GM19452 (cell line): ENCODE results near the gene GPR35.

Experiments
- ATAC-seq: cut with Tn5 transposase; IDR thresholded peaks from one replicate; pipeline ENCODE4 v1.9.1; 2021; ENCODE audit not compliant: unreplicated experiment

GPR35 gene

DNA sequence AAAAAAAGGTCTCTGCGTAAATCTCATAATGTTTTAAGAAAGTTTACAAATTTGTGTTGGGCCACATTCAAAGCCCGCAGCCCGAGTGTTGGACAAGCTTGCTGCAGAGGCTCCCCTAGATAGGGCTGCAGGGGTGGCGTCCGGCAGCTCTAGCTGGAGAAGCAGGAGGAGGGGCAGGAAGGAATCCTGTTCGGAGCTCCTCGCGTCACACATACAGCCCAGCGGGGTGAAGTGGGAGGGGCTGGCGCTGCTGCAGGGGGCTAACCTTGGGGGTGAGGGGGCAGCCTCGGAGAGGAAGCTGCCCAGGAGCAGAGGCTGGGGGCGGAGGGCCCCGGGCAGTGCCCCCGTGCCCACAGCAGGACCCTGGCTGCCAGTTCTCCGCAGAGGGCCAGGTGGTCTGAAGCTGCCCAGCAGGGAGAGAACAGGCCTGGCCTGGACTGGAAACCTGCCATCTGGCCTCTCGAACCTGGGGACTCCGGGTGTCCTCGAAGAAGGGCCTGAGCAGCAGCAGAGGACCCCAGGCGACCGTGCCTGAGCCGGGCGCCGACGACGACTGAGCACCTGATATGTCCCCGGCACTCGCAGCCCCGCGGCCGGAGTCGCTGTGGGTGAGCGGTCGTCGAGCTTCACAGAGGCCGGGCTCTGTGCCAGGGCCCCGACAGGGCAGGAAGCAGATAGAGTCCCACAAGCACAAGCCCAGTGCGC is 2.6 kb upstream of the GPR35 start:
- ATAC-seq, result no peak

DNA sequence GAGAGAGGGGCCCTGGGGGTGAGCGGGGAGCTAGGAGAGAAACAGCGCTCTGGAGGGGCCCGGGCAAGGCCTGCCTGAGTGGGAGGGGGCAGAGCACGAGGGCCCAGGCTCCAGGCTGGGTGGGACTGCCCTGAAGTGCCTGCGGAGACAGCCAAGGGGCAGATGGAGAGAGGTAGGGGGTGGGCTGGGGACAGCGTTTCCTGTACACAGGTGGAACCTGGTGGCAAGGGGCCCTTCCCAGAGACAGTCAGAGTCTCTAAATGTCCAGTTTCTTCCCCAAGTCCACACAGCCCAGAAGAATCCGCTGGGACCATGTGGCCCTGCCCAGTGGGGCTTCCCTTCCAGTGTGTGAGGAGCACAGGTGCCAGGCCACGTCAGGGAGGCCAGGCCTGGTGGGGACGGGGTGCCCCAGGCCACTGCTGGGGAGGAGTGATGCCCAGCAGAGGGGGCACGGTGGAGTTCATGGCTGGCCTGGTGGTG is 1.7 kb upstream of the GPR35 start:
- ATAC-seq, result no peak

DNA sequence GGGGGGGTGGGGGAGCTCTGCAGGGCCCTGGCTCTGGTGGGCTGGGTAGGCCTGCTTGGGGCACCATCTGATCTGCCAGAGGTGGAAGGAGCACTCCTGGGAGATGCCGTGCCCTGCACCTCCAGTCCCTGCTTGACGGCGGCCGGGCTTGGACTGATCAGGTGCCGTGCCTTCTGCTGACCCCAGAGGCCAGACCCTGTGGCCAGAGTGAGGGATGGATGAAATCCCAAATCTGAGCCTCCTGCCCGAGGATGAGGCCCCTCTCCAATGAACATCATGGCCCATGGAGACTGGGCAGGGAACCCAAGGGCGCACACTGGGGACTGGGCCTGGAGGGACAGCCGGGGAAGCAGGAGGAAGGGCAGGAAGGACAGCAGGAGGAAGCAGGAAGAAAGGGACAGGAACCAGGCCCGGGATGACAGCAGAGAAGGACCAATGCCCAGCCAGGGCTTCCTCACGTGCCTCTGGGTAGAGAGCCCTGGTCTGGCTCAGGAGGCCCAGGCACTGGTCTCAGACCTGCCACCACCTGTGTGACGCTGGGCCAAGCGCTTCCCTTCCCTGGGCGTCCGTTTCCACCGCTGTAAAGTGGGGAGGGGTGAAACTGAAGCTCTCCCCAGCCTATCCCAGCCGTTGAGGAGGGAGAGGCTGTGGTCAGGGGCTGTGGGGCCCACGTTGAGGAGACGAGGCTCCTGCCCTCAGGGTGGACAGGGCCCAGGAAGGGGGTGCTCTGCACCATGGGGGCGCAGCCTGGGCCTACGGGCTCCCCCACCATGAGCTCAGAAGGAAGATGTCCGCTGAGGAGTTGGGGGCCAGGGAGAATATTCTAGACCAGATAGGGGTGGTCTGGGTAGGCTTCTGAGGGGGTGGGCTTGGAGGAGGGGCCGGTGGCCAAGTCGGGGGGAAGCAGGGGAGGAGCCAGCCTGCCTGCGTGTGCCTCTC is 1.0 kb upstream of the GPR35 start:
- ATAC-seq, result no peak

DNA sequence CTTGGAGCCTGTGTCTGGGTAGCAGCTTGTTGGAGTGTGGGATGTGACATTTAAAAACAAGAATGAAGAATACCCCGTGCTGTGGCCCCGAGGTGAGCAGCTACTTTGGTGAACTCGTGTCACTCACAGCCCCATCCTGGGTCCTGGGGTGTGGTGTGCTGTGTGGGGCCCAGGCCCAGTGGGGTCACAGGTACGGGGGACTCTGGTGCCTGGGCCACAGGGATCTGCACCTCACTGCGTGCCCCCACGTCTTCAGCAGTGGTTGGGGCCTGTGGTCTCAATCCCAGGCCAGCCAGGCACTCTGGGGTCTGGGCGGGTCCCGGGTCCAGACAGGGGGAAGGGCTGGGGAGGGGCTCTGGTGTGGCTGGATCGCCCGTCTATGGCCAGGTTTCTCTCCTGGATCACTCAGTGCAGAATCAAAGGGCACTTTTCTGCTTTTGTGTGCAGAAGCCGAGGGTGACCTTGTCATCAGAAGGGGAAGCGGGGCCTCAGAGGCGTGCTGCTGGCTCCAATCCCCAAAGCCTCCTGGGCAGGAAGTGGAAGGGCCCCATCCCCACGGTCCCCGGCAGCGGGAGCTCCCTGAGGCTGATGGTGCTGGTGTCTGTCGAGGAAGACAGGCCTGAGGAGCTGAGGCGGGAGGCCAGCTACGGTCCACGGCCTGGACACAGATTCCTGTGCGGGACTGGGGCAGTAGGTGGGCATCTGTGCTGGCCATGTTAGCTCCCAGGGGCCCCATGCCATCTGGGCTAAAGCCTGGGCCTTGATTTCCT is 1.4 kb downstream of the GPR35 start:
- ATAC-seq, result no peak

DNA sequence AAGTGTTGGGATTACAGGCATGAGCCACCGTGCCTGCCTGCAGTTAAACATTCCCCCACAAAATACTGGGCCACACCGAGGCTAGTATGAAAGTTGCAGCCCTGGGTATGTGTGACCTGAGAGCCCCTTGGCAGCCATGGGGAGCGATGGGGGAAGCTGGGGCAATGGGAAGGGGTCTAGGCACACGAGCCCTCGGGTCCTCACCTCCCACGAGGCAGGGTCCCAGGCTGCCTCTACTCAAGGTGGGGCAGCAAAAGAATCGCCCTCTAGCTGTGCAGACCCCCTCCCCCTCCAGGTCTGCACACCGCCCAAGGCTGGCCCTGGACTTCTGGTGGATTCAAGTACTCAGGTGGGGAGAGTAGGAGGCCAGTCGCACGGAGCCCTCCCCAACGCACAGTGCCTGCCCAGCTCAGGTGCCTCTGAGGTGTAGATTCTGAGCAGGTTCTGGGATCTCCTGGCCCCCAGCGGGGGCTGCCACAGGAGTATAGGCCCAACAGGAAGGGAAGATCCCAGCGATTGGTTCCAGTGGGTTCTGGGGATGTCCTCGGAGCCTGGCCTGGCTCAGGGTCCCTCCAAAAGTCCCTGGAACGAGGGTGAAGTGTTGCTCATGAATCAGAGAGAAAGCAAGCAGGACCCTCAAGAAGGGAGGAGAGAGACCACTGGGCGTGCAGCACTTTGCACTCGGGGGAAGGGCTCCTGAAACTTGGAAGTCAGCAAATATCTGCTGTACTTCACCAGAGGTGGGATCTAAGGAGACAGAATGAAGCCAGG is 2.6 kb downstream of the GPR35 start:
- no peak for ATAC-seq

DNA sequence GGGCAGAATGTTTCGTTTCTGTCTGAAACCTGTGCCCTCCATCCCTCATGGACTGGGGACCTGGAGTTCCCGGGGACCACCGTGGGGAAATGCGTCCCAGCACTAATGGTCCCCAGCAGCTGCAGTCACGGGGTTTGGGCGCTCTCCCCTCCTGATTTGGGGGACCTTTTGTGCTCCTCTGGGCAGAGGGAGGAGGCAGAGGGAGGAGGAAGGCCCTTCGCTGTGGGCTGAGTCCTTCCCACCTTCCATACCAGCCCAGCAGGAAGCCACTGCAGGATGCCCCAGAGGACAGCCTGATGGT is 3.2 kb downstream of the GPR35 start:
- no peak for ATAC-seq

GRCh38 chr2:240628808-240629618 is 3.7 kb downstream of the GPR35 start:
- ATAC-seq, result no peak

DNA sequence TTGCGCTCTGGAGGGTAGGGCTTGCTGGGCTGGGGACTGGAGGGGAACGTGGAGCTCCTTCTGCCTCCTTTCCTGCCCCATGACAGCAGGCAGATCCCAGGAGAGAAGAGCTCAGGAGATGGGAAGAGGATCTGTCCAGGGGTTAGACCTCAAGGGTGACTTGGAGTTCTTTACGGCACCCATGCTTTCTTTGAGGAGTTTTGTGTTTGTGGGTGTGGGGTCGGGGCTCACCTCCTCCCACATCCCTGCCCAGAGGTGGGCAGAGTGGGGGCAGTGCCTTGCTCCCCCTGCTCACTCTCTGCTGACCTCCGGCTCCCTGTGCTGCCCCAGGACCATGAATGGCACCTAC is 4.3 kb downstream of the GPR35 start:
- no peak for ATAC-seq

GRCh38 chr2:240629968-240630770 is 4.9 kb downstream of the GPR35 start:
- ATAC-seq, result no peak

DNA sequence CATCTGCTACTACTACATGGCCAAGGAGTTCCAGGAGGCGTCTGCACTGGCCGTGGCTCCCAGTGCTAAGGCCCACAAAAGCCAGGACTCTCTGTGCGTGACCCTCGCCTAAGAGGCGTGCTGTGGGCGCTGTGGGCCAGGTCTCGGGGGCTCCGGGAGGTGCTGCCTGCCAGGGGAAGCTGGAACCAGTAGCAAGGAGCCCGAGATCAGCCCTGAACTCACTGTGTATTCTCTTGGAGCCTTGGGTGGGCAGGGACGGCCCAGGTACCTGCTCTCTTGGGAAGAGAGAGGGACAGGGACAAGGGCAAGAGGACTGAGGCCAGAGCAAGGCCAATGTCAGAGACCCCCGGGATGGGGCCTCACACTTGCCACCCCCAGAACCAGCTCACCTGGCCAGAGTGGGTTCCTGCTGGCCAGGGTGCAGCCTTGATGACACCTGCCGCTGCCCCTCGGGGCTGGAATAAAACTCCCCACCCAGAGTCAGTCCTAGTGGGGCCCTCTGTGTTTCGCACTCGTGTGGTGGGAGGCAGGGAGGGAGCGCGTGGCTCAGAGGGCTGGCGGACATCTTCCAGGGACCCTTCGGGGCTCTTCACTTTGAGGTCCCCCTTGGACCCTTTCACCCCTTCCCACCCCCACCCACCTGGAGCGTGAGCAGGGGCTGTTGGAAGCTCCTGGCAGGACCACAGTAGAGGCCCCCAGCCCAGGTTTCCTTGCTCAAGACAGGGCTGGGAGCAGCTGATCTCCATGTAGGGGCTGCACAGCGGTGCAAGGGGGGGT is 5.7 kb downstream of the GPR35 start:
- no peak for ATAC-seq

DNA sequence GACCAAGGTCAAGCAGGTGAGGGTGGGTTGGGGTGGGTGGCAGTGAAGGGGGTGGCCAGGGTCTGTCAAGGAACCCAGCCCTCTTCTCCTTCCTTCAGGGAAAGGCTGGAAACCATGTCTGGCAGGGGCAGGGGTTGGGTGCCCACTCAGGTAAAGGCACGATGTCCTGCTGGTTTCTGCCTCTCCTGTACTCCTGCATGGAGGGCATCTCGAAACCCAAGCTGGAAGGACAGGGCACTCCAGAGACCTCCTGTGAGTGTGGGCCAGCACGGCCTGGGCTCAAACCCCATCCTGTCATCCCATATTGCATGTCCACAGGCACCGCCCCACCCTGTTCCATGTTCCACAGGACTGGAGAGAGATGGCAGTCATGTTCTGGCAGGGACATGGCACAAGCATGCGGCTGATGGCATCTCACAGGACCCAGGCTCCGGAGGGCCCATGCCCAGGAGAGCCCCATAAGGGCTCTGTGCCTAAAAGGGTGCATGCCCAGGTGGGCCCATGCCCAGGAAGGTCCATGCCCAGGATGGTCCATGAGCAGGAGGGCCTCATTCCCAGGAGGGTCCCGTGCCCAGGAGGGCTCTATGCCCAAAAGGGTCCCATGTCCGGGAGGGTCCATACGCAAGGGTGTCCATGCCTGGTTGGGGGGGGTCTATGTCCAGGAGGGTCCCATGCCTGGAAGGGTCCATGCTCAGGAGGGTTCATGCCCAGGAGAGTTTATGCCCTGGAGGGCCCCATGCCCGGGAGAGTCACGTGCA is 6.4 kb downstream of the GPR35 start:
- no peak for ATAC-seq

DNA sequence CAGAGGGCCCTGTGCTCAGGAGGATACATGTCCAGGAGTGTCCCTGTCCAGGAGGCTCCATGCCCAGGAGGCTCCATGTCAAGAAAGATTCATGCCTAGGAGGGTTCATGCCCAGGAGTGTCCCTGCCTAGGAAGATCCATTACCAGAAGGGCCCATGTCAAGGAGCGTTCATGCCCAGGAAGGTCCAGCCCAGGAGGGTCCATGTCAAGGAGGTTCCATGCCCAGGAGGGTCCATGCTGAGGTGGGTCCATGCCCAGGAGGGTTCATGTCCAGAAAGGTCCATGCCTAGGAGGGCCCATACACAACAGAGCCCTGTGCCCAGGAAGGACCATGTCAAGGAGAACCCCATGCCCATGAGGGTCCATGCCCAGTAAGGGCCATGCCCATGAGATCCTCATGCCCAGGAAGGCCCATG is 7.0 kb downstream of the GPR35 start:
- ATAC-seq, result no peak

- ATAC-seq, result no peak
These were observed 10.1 kb downstream of the GPR35 start for GRCh38 chr2:240635121-240635997.

- no peak for ATAC-seq
These were observed 10.8 kb downstream of the GPR35 start for GRCh38 chr2:240635998-240636547.

GRCh38 chr2:240636563-240637115 is 11.4 kb downstream of the GPR35 start:
- no peak for ATAC-seq
